OCI-LY3 (cell line): ENCODE measurements around the gene AUTS2.

Experiments used
- H2AFZ ChIP-seq: fragments of 200-600, 300-600 bp; shearing (Covaris generic); 2 replicates; pipeline ENCODE4 v1.6.0; 2014; ENCODE audit warnings: antibody characterized with exemption, low read depth, low read length
- H3K27ac ChIP-seq: fragments of 200-600, 300-600 bp; sonication (generic); 2 replicates; pipeline ENCODE4 v1.5.1; 2014; ENCODE audit warnings: mild to moderate bottlenecking, low read length, moderate library complexity, mixed read lengths
- H3K27me3 ChIP-seq: fragments of 200-600, 300-600 bp; sonication (generic); 2 replicates; pipeline ENCODE4 v1.6.1; 2014; ENCODE audit warnings: low read depth, low read length, mixed read lengths
- H3K36me3 ChIP-seq: fragments of 200-600, 300-600 bp; sonication (generic); replicated peaks from 2 replicates; pipeline ENCODE3; 2014; ENCODE audit warnings: low read depth, low read length, mixed read lengths
- H3K4me1 ChIP-seq: fragments of 300-600, 200-600 bp; sonication (generic); 2 replicates; pipeline ENCODE4 v1.6.1; 2014; ENCODE audit warnings: low read length, mixed read lengths
- H3K4me2 ChIP-seq: fragments of 200-600, 300-600 bp; sonication (generic); 2 replicates; pipeline ENCODE4 v1.6.1; 2014; ENCODE audit warnings: low read length, mixed read lengths
- H3K4me3 ChIP-seq: fragments of 300-600, 200-600 bp; sonication (generic); 2 replicates; pipeline ENCODE4 v1.5.1; 2014; ENCODE audit warnings: antibody characterized with exemption, mild to moderate bottlenecking, low read length, moderate library complexity
- H3K79me2 ChIP-seq: fragments of 300-600, 200-600 bp; shearing (Covaris generic); 2 replicates; pipeline ENCODE4 v1.6.1; 2014; ENCODE audit warnings: mild to moderate bottlenecking, low read length, mixed read lengths
- H3K9ac ChIP-seq: fragments of 300-600, 200-600 bp; shearing (Covaris generic); 2 replicates; pipeline ENCODE4 v1.6.0; 2014; ENCODE audit warnings: mild to moderate bottlenecking, low read length, moderate library complexity
- H3K9me3 ChIP-seq: fragments of 200-600, 300-600 bp; shearing (Covaris generic); 2 replicates; pipeline ENCODE4 v1.6.1; 2014; ENCODE audit warnings: low read length, mixed read lengths; ENCODE audit not compliant: insufficient read depth
- H4K20me1 ChIP-seq: fragments of 200-600, 300-600 bp; sonication (generic); 2 replicates; pipeline ENCODE4 v1.6.1; 2016; ENCODE audit warnings: low read length, mixed read lengths; ENCODE audit not compliant: insufficient read depth
- EZH2phosphoT487 ChIP-seq: fragments of 200-600 bp; shearing (Covaris generic); IDR thresholded peaks from 2 replicates; pipeline ENCODE4 v1.6.1; 2018; ENCODE audit warnings: antibody characterized with exemption, mixed run types, low read depth
- TF ChIP-seq, protein P1 (sequence below): fragments of 200-600, 300-600 bp; sonication (generic); IDR thresholded peaks from 2 replicates; pipeline ENCODE4 v1.5.1; 2014; ENCODE audit warnings: antibody characterized with exemption, low read length, low read depth

AUTS2 gene

DNA sequence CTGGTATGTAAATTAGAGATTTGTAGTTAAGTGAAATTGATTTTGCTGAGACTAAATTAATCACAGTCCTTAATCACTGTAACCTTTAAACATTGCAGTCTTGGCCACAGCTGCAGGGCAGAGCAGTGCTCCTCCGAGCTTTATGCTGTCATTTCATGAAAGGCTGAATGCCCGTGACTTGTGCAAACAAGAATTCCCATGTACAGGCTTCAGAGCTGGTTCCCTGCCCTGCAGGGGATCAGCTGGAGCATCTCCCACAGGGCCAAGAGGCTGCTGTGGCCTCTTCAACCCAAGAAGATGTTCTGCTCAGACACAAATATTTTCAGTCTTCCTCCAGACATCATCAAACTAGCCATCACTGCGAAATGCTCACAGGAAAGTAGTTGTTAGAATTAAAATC, 419.1 kb downstream of the AUTS2 start:
- no peaks in the 10 kb centered on the region for H3K4me1 ChIP-seq
- H3K9ac ChIP-seq, result no peak overlapping the region
- no peaks in the 10 kb centered on the region for H3K27me3 ChIP-seq
- H3K36me3 ChIP-seq, result no peaks in the 10 kb centered on the region
- no peak for TF ChIP-seq EZH2phosphoT487
- TF ChIP-seq, protein P1, sequence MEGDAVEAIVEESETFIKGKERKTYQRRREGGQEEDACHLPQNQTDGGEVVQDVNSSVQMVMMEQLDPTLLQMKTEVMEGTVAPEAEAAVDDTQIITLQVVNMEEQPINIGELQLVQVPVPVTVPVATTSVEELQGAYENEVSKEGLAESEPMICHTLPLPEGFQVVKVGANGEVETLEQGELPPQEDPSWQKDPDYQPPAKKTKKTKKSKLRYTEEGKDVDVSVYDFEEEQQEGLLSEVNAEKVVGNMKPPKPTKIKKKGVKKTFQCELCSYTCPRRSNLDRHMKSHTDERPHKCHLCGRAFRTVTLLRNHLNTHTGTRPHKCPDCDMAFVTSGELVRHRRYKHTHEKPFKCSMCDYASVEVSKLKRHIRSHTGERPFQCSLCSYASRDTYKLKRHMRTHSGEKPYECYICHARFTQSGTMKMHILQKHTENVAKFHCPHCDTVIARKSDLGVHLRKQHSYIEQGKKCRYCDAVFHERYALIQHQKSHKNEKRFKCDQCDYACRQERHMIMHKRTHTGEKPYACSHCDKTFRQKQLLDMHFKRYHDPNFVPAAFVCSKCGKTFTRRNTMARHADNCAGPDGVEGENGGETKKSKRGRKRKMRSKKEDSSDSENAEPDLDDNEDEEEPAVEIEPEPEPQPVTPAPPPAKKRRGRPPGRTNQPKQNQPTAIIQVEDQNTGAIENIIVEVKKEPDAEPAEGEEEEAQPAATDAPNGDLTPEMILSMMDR, result no peak
- H3K4me3 ChIP-seq, result no peak overlapping the region
- no peaks in the 10 kb centered on the region for H3K79me2 ChIP-seq
- H3K4me2 ChIP-seq, result no peak overlapping the region
- no peaks in the 10 kb centered on the region for H4K20me1 ChIP-seq
- H3K27ac ChIP-seq, result no peak overlapping the region
- no peak overlapping the region for H2AFZ ChIP-seq
- no peaks in the 10 kb centered on the region for H3K9me3 ChIP-seq

DNA sequence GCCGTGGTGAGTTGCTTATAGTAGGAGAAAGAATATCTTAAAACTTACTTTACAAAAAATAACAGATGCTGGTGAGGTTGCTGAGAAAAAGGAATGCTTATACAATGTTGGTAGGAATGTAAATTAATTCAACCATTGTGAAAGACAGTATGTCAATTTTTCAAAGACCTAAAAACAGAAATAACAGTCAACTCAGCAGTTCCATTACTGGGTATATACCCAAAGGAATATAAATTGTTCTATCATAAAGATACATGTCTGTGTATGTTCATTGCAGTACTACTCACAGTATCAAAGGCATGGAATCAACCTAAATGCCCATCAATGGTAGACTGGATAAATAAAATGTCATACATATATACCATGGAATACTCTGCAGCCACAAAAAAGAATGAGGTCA, 420.4 kb downstream of the AUTS2 start:
- no peak overlapping the region for H3K9ac ChIP-seq
- H3K4me2 ChIP-seq, result no peak overlapping the region
- H3K36me3 ChIP-seq, result no peaks in the 10 kb centered on the region
- H2AFZ ChIP-seq, result no peak overlapping the region
- H3K27me3 ChIP-seq, result no peaks in the 10 kb centered on the region
- no peaks in the 10 kb centered on the region for H3K79me2 ChIP-seq
- TF ChIP-seq EZH2phosphoT487, result no peak
- TF ChIP-seq, protein P1, result no peak
- H3K9me3 ChIP-seq, result no peaks in the 10 kb centered on the region
- no peaks in the 10 kb centered on the region for H4K20me1 ChIP-seq
- no peaks in the 10 kb centered on the region for H3K4me1 ChIP-seq
- no peak overlapping the region for H3K27ac ChIP-seq
- no peak overlapping the region for H3K4me3 ChIP-seq

DNA sequence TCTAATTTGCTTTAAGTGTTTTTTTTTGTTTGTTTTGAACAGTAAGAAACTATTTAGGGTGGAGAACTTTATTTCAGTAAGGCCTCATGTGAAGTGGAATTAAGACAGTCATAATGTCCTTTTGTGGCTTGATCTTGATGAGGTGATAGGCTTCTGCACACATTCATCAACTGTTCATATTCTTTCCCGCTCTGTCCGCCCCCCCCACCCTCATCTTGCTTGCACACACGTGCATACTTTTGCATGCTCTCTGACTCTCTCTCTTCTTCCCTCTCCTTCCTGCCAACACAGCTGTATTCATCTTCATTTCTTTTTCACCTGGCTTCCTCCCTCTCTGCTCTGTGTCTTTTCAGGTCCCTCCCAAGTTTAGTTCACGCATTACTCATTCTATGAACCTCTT, 429.6 kb downstream of the AUTS2 start:
- Histone ChIP-seq H3K79me2 (no peaks in the 10 kb centered on the region), H3K36me3 (no peaks in the 10 kb centered on the region), H3K4me2 (no peak overlapping the region), H4K20me1 (no peaks in the 10 kb centered on the region), H3K27ac (no peak overlapping the region), H3K4me1 (no peaks in the 10 kb centered on the region), H2AFZ (no peak overlapping the region), H3K4me3 (no peak overlapping the region), H3K9me3 (no peaks in the 10 kb centered on the region), H3K9ac (no peak overlapping the region), H3K27me3 (no peaks in the 10 kb centered on the region)
- TF ChIP-seq, protein P1, result no peak
- no peak for TF ChIP-seq EZH2phosphoT487

DNA sequence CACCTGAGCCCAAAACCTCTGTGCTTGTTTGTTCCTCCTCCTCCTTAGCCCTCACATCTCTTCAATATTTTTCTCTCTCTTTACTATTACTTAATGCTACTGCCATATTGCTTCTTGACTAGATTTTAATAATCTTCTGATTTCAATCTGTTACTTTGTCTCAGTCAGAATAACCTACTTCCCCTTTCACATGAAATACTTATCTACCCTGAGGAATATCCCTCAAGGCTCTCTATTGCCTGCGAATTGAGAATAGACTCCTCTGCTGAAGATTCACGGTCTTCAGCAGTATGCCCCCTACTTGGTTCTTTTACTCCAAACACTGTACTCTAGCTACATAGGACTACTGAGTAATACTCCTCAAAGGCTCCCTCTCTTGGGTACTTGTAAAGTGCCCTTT, 430.3 kb downstream of the AUTS2 start:
- Histone ChIP-seq H3K36me3 (no peaks in the 10 kb centered on the region), H3K27ac (no peak overlapping the region), H3K79me2 (no peaks in the 10 kb centered on the region), H3K4me1 (no peaks in the 10 kb centered on the region), H4K20me1 (no peaks in the 10 kb centered on the region), H3K4me3 (no peak overlapping the region), H3K9ac (no peak overlapping the region), H2AFZ (no peak overlapping the region), H3K4me2 (no peak overlapping the region), H3K27me3 (no peaks in the 10 kb centered on the region), H3K9me3 (no peaks in the 10 kb centered on the region)
- no peak for TF ChIP-seq EZH2phosphoT487
- TF ChIP-seq, protein P1, result no peak
